SHP77 (cell line): ENCODE data around the gene COL6A3.
"Not testable (repeated sequence)": the region's sequence is repeated elsewhere in the genome, so short reads cannot be mapped to it uniquely, and the experiment has no call there.

Experiments
- DNase-seq, 2 experiments: peaks; one replicate each; lab custom pipeline; 2025; lab: John Stamatoyannopoulos, UW

Gene COL6A3

GRCh38 chr2:237379636-237380035 lies 34.3 kb downstream of the COL6A3 start:
- no peak for DNase-seq

GRCh38 chr2:237378650-237379049 lies 35.3 kb downstream of the COL6A3 start:
- DNase-seq: no peak

- no peak for DNase-seq
Observed at GRCh38 chr2:237374284-237375060, 39.5 kb downstream of the COL6A3 start.

GRCh38 chr2:237371856-237372255 lies 42.1 kb downstream of the COL6A3 start:
- no peak for DNase-seq

GRCh38 chr2:237365671-237366070 lies 48.3 kb downstream of the COL6A3 start:
- no peak for DNase-seq

GRCh38 chr2:237364655-237365054 lies 49.3 kb downstream of the COL6A3 start:
- no peak for DNase-seq

- DNase-seq: no peak
Observed at GRCh38 chr2:237361194-237362004, 52.6 kb downstream of the COL6A3 start.

- DNase-seq: no peak
Observed at GRCh38 chr2:237359894-237360780, 53.8 kb downstream of the COL6A3 start.

- DNase-seq: no peak
Observed at GRCh38 chr2:237359518-237359840, 54.5 kb downstream of the COL6A3 start.

- DNase-seq: no peak
Observed at GRCh38 chr2:237358721-237359517, 55.0 kb downstream of the COL6A3 start.

- DNase-seq: no peak
Observed at GRCh38 chr2:237355701-237356100, 58.3 kb downstream of the COL6A3 start.

- no peak for DNase-seq
Observed at GRCh38 chr2:237354892-237355291, 59.1 kb downstream of the COL6A3 start.

GRCh38 chr2:237354172-237354571 lies 59.8 kb downstream of the COL6A3 start:
- not testable (repeated sequence) for DNase-seq

GRCh38 chr2:237353215-237353614 lies 60.7 kb downstream of the COL6A3 start:
- DNase-seq: no peak

- no peak for DNase-seq
Observed at GRCh38 chr2:237352279-237352845, 61.6 kb downstream of the COL6A3 start.

GRCh38 chr2:237351796-237352195 lies 62.2 kb downstream of the COL6A3 start:
- no peak for DNase-seq

GRCh38 chr2:237351046-237351445 lies 62.9 kb downstream of the COL6A3 start:
- DNase-seq: no peak

GRCh38 chr2:237350597-237350996 lies 63.4 kb downstream of the COL6A3 start:
- DNase-seq: no peak

GRCh38 chr2:237350070-237350469 lies 63.9 kb downstream of the COL6A3 start:
- no peak for DNase-seq

GRCh38 chr2:237348281-237348865 lies 65.6 kb downstream of the COL6A3 start:
- no peak for DNase-seq
